Esophagus muscularis mucosa (tissue), 4 donors: ENCODE data around the gene ZNF621.

Source experiments
- EP300 ChIP-seq: sonication (generic); formaldehyde crosslinking; IDR thresholded peaks from one replicate; pipeline ENCODE4 v1.6.1; 2017; ENCODE audit warnings: antibody characterized with exemption
- POLR2A ChIP-seq: fragments of 450-650 bp; IDR thresholded peaks from one replicate; pipeline ENCODE4 v1.6.1; 2017; ENCODE audit warnings: antibody characterized with exemption, moderate library complexity, mild to moderate bottlenecking, low read depth
- TF ChIP-seq, protein P1 (sequence below), 3 experiments: fragments of 200-600 bp in 2 of 3; fragments of 450-650 bp in 1 of 3; sonication (generic) in 2 of 3; IDR thresholded peaks; one replicate each; pipeline ENCODE4 v1.5.1; 2017 to 2019; ENCODE audit warnings: antibody characterized with exemption in 3 of 3, mild to moderate bottlenecking in 2 of 3, moderate library complexity in 1 of 3

GRCh38 chr3:40585381-40586016 lies 60.7 kb downstream of the ZNF621 start:
- TF ChIP-seq, protein P1, sequence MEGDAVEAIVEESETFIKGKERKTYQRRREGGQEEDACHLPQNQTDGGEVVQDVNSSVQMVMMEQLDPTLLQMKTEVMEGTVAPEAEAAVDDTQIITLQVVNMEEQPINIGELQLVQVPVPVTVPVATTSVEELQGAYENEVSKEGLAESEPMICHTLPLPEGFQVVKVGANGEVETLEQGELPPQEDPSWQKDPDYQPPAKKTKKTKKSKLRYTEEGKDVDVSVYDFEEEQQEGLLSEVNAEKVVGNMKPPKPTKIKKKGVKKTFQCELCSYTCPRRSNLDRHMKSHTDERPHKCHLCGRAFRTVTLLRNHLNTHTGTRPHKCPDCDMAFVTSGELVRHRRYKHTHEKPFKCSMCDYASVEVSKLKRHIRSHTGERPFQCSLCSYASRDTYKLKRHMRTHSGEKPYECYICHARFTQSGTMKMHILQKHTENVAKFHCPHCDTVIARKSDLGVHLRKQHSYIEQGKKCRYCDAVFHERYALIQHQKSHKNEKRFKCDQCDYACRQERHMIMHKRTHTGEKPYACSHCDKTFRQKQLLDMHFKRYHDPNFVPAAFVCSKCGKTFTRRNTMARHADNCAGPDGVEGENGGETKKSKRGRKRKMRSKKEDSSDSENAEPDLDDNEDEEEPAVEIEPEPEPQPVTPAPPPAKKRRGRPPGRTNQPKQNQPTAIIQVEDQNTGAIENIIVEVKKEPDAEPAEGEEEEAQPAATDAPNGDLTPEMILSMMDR (IDR thresholded peaks at IDR 0.05) = no peak
- TF ChIP-seq EP300 (no peak), POLR2A (no peak)
